HG02763 (cell line): ENCODE results near the gene MVK.
"Not testable (repeated sequence)": the region's sequence is repeated elsewhere in the genome, so short reads cannot be mapped to it uniquely, and the experiment has no call there.

Experiments
- ATAC-seq: cut with Tn5 transposase; IDR thresholded peaks from one replicate; pipeline ENCODE4 v1.9.1; 2021; ENCODE audit warnings: mild to moderate bottlenecking, moderate library complexity; ENCODE audit not compliant: unreplicated experiment

Gene MVK

DNA sequence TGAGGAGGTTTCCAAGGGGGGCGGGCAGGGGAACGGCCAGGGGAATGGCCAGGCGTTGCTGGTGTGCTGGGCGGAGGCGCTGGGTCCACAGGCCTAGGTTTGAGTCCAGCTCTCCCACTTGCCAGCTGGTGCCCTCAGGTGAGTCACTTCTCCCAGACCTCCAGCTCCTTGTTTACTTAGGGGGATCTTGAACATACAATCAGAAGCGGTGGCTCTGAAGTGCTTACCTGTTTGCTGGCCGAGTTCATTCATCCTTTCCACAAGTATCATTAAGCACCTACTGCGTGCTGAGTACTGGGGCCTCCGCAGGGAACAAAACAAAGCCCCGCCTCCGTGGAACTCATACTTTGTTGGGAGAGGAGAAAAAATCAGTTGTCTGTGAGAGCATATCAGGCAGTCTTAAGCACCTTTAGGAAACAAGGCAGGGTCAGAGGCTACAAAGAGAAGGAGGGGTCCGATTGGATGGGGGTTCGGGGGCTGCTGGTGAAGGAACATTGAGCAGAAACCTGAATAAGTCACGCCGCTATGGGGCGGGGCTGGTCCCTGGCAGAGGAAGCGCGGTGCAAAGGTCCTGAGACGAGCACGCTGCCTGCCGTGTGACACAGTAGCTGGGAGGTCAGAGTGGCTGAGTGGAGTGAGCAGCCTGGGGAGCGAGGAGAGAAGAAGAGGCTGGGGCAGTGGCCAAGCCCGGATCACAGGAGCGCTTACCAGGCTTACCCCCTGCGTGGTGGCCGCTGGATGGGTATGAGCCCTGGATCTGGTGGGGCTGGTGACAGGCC is 15.1 kb downstream of the MVK start:
- no peak for ATAC-seq

DNA sequence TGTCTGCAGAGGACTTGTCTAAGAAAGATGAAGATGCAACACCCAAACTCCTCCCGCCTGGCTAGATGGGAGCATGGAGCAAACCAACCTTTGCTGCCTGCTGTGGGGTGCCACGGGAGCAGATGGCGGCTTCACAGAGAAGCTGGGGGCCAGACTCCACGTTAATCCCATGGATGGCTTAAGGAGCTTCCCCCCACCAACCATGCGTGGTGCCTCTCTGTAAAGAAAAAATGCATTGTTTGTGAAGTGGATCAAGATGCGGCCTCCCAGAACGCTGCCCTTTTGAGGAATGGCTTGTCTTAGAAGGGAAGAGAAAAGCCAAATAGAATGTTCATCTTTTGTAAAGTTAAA is 15.6 kb downstream of the MVK start:
- no peak for ATAC-seq

DNA sequence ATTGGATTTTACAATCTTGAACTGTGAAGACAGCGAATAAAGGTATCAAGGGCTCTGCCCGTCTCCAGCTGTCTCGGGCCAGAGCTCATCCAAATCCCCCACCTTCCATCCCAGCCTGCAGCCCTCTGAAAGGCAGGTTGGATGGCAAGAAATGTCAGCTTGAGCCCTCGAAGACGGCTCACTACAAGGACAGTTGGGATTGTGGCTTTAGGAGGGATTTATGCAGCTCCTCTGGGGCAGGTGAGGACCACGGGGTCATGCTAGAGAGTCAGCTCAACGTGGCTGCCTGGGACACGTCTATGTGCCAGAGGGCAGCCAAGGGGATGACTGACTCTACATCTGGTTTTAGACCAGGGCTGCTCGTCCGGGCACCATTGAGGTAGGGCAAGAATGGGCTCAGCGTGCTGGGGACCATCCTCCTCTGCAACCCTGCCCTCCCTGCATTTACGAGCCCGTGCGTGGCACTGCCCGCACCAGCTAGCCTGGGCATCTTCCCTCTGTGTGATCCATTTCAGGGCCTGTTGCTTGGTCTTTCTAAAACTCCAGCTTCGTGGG is 16.2 kb downstream of the MVK start:
- no peak for ATAC-seq

DNA sequence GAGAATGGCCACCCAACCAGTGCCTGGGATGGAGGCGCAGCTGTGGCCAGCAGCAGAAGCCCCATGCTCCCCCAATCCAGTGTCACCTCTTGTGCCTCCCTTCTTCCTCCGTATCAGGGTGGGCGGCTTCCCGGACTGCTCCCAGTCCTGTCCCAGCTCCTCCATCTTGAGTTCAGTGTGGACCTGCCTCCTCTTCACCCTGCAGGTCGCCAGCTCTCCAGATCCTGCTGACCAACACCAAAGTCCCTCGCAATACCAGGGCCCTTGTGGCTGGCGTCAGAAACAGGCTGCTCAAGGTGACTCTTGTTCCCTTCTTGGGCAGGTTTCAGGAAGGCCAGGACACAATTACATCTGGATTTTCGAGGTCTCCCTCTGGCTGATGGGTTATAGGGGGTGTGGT is 17.0 kb downstream of the MVK start:
- ATAC-seq = no peak

DNA sequence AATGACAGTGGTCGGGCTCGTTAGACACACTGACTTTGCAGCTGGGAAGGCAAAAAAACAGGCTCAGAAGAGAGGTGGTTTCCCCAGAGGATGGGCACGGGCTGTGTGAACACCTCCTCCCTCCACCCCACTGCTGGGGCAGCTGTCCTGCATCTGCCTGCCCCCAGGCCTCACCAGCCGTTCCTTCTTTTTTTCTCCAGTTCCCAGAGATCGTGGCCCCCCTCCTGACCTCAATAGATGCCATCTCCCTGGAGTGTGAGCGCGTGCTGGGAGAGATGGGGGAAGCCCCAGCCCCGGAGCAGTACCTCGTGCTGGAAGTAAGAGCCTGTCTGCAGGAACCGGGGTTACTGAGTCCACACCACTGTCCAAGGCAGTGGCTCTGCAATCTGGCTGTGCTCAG is 17.4 kb downstream of the MVK start:
- ATAC-seq = no peak

DNA sequence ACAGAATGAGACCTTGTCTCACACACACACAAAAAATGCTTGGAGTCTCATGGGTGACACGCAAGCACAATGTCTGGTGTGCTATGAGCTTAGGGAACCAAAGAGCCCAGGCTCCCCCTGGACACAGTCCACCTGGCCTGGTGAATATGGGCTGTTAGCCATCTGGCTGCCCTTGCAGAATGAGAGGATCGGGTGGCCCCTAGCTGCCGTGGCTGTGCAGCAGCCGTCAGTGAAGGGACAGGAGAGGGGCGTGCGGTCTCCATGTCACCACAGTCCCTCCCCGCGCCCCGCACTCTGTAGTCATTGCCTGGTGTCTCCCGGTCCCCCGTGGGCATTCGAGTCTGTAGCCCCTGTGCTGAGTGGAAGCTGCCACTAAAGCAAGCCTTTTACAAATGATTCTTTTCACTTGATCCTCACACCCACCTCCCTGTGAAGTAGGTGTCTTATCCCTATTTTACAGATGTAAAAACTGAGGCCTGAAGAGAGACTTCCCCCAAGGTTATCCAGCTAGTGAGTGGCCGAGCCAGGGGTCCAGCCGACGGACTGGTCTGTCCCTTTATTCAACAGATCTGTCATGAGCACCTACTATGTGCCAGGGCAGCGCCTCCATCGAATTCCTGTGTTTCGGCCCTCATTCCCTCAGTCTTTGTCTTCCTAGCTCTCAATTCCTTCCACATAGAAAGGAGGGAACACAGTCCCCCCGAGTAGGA is 18.8 kb downstream of the MVK start:
- ATAC-seq = no peak

DNA sequence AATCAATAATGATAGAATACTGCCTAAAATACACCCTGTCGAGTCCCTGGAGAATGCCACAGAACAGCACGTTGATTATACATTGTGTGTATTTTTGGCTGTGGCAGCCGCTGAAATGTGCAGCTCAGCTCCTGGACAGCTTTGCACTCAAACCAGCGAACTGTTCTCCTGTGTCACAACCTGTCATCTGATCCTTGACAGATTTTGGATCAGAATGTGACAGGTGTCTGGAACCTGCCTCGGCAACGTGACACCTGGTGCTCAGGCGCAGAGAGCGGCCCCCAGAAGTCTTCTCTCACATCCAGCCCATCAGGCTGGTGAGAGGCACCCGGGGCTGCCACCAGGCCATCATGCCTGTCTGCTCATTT is 19.3 kb downstream of the MVK start:
- no peak for ATAC-seq

DNA sequence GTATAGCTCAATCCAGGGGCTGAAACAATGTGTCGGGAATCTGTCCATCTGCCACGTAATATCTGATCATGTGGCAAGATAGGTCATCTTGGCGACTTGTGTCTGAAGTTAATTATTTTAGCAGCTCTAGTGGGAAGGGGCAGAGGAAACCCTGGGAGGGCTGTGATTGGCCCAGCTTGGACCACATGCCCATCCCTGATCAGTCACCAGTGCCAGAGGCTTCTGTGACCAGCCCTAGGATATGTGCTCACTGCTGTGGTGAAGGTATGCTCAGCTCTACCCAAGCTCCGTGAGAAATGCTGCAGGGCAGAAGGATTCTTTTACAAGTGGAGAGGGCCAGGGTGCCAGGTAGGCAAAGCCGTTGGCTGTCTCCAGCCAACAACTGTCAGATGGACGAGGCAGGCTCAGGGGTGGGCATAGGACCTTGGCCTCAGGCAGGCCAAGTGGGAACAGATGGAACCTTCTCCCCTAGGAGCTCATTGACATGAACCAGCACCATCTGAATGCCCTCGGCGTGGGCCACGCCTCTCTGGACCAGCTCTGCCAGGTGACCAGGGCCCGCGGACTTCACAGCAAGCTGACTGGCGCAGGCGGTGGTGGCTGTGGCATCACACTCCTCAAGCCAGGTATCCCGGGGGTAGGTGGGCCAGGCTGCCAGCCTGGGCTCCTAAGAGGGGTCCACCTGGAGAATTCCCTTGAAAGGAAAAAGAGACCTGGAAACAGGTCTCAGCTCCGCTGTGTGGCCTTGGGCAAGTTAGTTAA is 21.1 kb downstream of the MVK start:
- ATAC-seq = no peak

DNA sequence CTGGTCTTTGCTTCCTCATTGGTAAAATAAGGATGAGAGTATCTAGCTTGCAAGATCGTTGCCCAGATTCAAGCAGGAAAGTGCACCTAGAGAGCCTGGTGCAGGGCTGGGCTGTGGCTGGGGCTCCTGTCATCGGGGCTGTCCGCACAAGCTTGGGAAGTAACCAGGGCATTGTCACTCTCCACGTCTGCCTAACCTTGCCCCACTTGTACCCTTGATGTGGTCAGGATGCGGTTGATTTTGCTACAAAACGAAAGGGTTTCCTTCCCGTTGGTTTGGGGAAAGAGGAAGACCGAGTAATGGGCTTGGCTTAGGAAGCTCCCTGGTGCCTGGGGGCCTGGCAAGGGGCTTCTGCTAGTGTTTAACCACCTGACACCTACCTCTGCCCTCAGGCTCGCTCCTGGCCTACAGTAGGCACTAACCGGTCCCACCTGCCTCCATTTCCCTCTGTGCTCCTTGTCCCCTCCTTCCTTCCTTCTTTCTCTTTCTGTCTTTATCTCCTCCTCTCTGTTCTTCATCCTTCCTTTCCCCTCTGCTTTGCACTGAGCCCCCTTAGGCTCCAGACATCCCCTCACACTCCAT is 21.8 kb downstream of the MVK start:
- ATAC-seq = no peak

DNA sequence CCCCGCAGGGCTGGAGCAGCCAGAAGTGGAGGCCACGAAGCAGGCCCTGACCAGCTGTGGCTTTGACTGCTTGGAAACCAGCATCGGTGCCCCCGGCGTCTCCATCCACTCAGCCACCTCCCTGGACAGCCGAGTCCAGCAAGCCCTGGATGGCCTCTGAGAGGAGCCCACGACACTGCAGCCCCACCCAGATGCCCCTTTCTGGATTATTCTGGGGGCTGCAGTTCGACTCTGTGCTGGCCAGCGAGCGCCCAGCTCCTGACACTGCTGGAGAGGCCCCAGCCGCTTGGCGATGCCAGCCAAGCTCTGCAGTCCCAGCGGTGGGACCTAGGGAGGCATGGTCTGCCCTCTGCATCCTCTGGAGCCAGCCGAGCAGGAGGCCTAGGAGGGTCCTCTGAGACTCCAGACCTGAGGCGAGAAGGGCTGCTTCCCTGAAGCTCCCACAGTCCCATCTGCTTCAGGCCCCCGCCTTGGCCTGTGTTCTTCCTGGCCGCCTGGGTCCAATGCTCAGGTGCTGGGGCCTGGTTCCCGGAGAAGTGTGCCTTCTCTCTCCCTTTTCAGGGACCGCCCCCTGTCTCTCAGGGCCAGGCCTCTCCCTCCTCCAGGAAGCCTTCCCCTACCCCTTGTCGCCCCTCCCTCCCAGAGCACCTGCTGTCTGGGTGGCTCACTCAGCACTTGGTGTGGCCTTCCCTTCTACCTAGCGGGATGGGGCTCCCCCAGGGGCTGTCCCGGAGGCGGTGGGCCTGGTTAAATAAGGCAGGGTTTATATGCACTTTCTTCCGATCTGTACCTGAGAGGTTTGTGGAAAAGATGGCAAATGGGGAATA is 23.0 kb downstream of the MVK start:
- no peak for ATAC-seq

DNA sequence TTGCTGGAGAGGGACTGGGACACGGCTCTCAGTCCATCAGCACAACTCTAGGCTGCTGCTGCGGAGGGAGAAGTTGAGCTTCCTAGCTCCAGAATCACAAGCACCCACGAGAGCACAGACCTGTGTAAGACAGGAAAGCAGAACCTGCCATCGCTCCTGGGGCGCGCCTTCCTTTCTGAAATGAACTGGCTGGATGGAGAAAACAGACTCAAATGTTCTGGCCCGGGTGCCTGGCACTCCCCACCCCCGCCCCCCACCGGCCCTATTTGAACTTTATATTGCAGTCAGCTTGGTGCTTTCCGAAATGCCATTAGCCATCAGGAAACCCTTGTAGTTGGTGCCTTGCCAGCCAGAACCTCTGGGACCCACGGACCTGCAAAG is 23.8 kb downstream of the MVK start:
- ATAC-seq = no peak

DNA sequence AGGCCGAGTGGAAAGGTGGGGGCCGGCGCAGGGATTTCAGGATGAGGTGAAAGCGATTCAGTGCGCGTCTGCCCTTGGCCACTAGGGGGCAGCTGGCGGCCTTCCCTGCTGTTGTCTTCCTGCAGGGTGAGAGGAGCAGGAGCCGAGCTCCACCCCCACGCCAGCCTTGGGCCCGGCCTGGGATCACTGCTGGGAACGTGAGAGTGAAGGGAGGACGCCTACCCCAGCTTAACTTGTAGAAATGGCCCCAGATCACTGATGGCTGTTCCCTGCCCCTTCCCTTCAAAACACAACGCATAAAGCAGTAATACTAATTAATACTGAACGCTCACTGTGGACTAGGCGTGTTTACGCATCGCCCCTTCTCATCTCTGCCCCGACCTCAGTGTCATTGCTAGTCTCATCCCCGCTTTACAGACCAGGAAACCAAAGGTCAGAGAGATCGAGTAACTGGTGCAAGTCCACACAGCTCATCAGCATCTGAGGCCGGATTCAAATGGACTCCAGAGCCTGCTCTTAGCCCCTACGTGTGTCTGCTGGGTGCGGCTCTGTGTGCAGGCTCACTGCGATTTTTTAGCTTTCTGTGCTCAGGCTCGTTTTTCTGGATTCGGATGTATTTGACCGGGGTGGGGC is 24.3 kb downstream of the MVK start:
- ATAC-seq = no peak

DNA sequence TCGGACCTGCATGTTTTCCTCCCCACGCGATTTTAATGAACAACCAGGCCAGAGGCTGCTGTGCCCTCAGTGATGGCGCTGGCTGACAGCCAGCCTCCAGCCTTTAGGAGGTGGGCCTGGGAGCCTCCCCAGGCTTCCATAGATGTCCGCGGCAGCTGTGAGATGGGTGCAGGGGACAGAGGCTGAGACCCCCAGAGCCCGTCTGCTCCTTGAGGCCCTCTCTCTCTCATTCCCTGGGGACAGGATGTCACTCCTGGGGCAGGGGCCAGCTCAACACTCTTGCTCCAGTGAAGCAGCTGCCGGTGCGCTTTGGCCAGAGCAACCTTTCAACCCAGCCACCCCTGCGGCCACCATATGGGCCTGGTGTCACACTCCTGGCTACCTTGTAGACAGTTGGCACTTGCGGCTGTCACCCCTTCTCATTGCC is 24.8 kb downstream of the MVK start:
- ATAC-seq = no peak

DNA sequence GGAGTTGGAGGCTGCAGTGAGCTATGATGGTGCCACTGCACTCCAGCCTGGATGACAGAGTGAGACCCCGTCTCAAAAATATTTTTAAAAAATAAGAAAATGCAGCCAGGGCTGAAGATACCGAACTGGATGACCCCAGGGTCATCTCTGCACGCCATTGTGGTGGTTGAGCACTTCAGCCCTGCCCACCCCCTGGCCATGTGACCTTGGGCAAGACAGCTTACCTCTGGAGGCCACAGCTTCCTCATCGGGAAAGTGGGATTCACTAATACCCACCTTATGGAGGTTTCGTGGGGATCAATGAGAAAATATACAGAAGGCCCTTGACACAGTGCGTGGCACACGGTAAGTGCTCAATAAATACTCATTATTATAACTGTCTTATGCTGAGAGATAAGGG is 25.5 kb downstream of the MVK start:
- ATAC-seq = no peak

DNA sequence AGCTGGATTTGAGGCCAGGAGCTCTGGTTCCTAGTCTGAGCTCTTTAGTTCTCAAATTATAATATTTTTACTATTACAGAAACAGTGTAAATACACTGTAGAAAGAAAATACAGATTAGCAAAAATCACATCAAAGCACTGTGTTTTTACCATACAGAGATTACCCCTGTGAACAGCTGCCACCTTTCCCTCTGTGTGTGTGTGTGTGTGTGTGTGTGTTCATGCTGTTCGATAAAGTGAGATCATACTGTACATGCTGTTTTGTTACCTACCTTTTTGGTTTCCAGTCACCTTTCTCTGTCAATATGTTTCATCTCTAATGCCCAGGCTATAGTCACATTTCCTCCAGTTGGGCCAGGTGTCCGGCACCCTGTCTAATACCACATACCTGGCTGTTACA is 26.9 kb downstream of the MVK start:
- no peak for ATAC-seq

DNA sequence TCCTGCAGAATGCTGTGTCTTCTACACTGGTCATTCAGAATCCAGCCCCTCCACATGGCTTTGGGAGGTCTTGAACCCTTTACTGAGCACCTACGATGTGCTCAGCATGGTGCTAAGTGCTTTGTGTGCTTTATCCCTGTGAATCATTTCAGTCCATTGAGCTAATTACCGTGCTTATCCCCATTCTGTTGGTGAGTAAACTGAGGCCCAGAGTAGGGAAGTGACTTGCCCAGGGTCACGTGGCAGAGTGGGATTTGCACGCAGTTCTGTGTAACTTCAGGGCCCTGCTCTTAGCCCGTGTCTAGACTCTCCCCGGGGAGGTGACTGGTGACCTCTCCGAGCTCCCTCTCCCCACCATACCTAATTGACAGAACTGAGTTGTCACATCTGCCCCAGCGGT is 27.4 kb downstream of the MVK start:
- ATAC-seq = no peak

DNA sequence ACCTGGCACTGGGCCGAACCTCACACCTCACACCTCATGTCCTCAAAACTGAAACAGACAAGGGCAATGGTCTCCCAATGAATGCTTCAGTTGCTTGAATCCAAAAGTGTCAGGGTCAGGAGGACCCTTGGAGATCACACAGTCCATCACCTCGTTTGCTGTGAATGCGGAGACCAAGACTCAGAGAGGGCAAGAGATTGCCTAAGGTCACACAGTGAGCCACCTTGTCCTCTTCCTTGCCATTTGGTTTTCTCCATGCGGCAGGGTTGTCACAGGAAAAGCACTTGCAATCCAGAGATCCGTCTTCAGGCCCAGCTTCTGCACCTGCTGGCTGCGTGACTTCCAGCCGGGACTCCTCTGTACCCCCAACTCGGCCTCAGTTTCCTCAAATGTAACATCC is 28.0 kb downstream of the MVK start:
- no peak for ATAC-seq

DNA sequence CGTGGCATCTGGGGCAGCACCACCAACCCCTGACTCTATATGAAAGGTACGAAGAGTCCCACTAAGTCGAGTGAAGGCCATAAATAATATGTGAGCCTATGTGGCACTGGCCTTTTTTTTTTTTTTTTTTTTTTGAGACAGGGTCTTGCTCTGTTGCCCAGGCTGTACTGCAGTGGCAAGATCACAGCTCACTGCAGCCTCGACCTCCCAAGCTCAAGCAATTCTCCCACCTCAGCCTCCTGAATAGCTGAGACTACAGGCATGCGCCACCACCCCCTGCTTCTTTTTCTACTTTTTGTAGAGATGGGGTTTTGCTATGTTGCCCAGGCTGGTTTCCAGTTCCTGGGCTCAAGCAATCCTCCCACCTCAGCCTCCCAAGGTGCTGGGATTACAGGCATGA is 28.5 kb downstream of the MVK start:
- not testable (repeated sequence) for ATAC-seq

DNA sequence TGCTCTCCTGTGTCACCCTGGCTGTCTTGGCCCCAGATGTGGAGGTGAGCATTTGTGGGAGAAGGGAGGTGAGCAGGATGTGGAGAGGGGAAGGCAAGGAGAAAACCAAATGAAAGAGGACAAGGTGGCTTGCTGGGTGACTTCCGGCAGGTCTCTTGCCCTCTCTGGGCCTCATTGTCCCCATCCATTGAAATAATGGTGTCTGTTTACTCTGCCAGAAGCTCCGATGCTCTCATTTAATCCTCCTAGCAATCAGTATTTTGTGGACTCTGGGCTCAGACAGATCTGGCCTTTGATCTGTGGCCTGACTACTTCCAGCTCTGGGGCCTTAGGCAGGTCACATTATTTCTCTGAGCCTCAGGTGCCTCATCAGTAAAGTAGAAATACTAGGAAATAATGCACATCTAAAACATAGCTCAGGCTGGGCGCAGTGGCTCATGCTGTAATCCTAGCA is 30.6 kb downstream of the MVK start:
- no peak for ATAC-seq

DNA sequence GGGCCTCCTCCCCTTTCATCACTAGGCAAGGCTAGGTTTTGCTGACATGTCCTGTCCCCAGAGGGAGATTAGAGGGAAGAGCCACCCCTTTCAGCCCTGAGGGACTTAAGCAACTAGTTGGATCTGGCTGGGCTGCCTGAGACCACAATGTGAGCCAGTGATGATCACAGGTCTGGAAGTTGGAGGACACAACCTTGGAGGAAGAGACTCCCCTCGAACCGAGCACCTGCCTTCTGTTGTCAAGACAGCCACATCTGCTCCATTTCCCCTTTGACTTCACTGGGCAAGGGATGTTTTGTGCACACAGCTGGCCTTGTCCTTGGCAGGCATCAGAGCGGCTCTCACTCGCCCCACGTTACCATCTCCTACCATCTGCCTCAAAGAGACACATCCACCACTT is 31.4 kb downstream of the MVK start:
- no peak for ATAC-seq
